NCI-H1048 (cell line): ENCODE measurements around the gene DENND5A.
"Not testable (repeated sequence)": the region's sequence is repeated elsewhere in the genome, so short reads cannot be mapped to it uniquely, and the experiment has no call there.

Source experiments
- DNase-seq: peaks from one replicate; lab custom pipeline; 2025; lab: John Stamatoyannopoulos, UW

Gene DENND5A

DNA sequence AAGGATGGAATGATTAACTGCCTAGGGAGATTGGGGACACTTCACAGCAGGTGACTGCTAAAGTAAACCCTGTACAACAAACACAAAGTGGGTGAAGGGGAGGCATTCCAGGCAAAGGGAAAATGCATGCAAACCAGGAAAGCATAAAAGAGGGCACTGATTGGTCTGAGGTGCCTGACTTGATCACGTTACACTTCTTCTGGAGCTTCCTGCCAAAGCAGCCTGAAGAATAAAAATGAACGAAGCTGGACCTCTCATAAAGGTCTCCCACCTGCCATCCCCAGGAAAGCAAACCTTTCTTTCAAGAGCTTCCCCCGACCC is 127.1 kb downstream of the DENND5A start:
- DNase-seq, result no peak

DNA sequence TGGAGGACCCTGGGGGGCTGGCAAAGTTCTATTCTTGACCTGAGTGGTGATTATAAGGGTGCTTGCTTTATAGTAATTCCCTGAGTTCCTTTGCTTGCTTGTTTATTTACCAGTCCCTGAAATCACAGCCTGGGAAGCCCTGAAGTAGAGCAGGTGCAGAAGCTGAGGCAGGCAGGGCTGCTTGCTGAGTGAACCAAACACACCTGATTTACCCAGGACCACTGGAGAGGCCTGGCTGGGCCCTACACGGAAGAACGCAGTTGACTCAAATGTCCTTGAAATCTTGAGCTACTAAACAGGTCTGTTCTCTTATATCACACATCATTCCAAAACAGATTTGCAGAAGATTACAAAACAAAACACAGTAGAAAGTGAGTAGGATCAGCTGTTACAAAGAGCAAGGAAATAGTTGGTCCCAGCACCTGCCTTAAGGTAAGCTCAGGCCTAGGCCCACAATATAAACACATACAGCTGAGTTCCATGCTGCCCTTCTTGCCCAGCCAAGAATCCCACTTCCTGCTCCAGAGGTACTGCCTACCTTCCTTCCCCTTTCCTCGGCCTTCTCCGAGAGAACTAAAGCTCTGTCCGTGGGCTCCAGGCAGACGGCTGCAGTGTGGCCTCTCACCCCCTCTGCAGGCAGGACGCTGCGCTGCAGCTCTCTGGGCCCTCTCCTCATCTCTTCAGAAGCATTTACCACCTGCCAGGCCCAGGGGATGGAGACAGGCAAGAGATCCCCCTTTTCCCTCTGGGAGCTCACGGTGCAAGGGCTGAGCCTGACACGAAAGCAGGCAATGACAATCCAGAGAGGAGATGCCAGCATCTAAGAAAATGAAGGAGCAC is 127.6 kb downstream of the DENND5A start:
- peak; percentile 34 for DNase-seq

DNA sequence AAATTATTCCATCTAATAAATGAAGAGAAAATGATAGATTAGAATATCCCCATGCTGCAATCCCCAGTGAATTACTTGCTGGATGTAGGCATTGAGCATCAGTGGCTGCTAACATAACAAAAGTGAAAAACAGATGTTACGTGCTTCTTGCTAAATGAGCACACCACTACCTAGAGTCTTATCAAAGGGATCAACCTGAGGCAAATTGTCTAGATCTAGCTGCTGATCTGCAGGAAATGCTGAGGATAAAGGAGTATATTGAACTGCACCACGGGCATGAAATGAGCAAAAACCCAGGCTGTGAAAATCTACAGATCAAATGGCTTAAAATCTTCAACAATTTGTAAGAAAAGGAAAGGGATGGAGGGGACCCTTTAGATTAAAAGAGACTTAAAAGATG is 128.4 kb downstream of the DENND5A start:
- DNase-seq, result no peak

DNA sequence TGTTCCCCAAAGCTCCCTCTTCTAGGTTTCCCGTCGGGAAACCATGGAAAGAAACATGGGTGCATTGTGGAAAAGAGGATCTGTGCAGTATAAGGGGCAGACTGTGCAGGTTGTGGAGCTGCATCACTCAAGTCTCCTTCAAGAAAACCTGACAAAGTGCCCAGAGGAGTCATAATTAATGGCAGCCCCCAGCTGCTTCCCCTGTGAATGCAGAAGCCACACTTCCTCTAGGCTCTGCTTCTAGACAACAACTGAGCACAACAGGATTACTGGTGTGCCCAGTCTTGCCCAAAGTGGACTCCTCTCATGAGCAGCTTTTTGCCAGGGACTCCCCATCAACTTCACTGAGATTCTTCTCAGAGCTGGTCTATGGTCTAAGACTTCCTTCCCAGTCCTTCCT is 131.2 kb downstream of the DENND5A start:
- DNase-seq, result no peak

DNA sequence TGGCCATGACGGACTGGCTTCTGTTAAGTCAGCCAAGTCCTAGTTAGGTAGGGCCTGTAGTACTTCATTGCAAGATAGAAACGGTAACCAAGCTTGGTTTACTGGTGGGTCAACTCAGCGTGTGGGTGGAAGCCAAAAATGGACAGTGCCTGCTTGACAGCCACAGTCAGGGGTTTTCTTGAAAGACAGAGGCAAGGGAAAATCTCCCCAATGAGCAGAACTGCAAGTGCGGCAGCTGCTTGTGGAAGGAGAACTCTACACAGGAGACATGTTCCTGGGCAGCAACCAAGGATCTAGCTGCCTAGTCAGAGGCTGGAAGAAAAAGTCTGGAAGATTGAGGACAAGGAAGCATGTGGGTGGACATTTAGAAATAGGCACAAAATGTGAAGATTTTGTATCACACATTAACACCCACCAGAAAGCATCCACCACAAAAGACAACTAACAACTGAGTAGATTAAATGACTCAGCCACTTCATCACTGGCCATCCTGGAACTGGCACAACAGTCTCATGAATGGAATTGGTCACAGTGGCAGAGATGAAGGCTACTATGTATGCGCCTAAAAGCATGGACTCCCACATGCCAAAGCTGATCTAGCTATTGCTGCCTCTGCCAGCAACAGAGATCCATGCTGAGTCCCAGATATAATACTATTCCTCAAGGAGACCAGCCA is 132.8 kb downstream of the DENND5A start:
- DNase-seq, result no peak

DNA sequence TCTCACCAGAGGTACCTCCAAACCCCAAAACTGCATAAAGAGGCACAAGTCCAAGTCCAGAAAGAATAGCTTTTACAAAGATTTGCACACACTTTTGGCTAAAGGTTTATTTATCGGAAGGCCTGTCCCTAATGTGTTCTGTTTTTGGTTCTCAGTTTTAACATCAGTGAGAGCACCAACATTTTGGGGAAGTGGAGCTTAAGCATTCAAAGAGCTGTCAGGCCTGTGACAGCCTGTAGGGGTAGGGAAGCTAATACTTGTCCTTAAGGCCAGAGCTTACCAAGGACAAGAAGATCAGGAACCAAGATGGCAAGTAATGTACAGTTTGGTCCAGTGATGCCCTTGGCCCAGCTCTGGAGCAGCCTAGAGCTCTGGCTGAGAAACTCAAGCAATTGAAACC is 134.9 kb downstream of the DENND5A start:
- no peak for DNase-seq

DNA sequence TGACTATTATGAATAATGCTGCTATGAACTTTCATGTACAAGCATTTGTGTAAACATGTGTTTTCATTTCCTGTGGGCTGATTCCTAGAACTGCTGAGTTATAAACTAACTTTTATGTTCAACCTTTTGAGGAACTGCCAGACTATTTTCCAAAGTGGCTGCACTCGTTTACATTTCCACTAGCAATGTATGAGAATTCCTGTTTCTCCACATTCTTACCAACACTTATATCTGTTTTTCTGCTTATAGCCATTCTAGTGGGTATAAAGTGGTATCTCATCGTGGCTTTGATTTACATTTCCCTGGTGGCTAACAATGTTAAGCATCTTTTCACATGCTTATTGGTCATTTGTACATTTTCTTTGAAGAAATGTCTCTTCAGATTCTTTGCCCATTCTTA is 138.5 kb downstream of the DENND5A start:
- DNase-seq, result no peak

DNA sequence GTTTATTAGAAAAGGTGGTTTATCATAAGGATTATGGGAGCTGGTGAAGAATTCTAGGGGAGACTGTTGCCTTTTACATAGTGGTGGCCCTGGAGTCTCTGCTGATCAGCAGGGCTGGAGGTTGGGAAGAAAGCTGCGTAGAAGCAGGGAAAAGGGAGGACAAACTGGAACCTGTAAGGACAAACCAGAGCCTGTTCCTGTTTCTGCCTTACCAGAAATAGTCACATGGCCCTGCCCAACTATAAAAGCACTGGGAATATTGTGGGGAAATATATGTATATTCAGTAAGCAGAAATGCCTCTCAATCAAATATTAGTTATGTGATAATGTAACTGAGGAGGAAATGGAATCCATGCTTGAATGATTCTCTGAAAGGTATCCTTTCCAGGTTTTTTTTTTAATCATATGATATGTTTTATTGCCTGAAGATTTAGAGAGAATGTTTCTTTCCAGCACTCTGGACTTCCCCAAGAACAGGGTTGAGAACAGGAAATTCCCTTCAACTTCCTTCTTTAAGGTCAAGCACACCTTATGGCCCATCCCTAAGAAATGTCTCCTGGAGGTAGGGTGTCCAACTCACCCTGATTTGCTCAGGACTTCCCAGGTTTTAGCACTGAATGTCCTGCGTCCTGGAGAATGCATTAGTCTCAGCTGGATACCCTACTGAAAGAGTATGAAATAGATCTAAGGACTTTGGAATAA is 139.8 kb downstream of the DENND5A start:
- no peak for DNase-seq

DNA sequence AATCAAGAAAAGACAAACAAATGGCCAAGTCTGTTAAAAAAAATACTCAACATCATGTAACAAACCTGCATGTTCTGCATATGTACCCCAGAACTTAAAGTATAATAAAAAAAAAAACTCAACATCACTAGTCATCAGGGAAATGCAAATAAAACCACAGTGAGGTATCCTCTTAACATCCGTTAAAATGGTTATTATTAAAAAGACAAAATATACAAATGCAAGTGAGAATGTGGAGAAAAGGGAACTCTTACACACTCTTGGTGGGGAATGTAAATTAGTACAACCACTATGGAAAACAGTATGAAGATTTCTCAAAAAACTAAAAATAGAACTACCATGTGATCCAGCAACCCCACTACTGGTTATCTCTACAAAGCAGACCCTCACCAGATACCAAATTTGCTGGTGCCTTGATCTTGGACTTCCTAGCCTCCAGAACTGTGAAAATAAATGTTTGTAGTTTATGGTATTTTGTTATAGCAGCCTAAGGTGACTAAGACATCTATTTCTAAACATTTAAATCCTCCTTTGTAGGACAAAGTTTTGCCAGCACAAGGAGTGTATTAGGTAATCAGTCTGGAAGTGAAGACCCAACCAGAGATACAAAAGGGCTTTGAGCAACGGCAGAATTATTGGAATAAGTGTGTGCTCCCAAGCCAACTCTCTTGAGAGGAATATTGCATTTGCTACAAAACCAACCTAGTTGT is 141.4 kb downstream of the DENND5A start:
- no peak for DNase-seq

DNA sequence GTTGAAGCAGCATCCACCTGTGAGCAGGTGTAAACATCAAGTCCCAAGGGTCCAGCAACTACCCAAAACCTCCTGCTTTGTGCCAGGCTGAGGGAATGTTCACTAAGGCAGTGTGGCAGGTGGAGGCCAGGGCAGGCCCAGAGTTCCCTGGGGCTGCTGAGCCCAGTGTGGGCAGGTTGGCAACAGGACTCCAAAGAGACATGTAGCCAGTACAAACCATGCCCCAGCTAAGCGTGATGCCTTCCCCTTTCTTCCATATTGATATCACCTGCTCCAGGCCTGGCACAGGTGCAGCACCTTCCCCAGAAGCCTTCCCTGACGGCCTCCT is 143.7 kb downstream of the DENND5A start:
- no peak for DNase-seq

DNA sequence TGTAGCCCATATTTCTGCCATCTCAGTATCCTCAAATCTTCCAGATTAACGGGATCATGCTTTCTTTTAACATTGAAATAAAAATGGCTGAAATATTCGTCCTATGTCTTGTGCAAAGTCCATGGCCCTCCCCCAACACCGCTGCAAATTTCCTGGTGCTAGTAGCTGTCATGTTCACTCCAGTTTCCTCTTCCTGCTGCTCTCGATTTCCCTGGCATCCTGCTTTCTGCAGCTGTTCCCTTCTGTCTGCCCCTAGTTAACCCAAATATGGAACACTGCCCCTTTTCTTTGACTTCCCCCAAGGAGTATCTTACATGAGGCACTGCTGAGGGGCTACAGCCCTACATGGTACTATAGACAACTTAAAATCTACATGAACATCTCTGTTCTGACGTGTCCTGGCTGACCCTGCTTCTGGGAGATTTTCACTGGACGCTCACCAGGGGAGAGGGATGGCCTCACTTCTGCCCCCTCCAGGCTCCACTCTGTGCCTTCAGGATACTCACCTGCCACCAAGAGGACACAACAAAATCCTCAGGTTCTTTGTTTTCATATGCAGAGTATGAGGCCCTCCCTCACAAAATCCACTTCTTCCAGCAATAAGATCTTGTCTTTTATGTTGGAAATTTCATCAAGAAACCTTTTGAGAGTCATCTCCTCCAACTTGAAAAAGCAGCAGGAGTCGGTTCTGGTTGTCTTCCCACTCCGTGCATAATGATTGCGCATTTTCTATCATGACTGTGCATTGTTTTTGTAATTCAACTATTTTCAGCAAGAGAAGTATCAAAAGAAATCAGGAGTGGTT is 144.3 kb downstream of the DENND5A start:
- DNase-seq, result no peak

DNA sequence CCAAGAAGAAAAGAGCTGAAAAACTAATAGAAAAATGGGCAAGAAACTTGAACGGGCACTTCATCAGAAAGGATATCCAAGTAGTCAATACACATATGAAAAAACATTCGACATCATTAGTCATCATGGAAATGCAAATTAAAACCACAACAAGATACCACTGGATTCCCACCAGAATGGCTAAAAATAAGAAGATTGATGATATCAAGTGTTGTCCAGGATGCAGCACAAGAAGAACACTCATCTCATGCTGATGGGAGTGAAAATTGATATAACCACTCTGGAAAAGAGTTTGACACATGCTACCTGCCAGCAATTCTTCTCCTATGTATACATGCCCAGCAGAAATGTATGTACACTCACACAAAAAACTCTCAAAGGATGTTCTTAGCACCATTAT is 146.9 kb downstream of the DENND5A start:
- no peak for DNase-seq

DNA sequence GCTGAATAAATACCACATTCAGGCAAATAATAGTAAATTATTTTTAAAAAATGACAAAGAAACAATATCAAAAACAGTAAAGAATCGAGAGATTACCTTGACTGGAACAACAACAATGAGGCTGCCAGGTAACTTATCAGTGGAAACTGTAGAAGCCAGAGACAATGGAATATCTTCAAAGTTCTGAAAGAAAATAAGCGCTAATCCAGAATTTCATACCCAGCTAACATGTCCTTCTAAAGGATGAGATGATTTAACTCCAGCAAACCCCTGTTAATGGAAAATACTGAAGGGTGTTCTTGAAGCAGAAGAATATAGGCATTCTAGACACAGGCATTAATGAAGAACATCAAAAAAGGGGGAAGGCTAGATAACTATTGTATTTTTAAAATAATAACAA is 153.1 kb downstream of the DENND5A start:
- DNase-seq, result no peak

DNA sequence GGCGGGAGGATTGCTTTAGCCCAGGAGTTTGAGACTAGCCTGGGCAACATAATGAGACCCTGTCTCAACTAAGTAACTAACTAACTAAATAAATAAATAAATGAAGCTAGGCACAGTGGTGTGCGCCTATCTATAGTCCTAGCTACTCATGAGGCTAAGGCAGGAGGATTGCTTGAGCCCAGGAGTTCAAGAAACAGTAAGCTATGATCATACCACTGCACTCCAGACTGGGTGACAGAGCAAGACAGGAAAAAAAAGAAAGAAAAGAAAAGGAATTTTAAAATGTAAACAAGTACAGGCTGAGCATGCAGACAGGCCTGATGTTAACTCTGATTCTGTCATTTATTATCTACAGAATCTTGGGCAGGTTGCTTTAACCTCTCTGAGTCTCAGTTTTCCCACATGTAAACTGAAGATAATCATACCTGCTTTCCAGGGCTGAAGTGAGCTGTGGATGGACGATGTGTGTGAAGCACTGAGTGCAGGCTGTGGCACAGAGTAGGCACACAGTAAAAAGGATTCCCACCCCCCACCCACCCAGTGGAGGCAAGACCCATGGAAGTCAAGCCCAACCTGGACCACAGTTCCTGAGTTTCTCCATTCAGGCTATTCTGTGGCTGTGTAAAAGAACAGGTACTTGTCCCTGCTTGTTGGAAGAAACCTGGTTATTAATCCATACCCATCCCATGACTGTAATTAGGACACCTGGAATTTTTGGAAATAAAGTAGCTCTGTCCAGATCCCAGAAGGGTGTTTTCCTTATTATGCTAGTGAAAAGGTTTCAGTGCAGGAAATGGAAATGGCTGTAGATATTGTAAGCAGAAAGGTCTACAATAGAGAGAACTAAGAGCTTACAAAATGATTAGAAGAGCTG is 155.1 kb downstream of the DENND5A start:
- DNase-seq, result no peak

DNA sequence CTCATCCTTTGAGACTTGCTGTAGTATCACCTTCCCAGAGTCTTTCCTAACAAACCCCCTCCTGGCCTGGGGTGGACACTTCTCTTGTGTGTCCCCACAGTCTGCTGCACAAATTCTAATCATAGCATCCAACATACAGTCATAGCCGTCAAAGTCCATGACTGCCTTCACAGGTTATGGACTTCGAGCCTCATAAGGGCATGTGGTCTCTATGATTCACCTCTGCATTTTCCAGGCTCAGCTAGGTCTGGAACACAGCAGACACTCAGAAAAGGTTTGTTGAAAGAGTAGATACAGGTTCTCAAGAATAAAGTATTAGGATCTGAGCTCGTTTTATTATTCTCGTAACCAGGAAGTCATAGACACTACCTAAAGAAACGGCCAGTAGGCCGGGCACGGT is 160.6 kb downstream of the DENND5A start:
- DNase-seq, result no peak

DNA sequence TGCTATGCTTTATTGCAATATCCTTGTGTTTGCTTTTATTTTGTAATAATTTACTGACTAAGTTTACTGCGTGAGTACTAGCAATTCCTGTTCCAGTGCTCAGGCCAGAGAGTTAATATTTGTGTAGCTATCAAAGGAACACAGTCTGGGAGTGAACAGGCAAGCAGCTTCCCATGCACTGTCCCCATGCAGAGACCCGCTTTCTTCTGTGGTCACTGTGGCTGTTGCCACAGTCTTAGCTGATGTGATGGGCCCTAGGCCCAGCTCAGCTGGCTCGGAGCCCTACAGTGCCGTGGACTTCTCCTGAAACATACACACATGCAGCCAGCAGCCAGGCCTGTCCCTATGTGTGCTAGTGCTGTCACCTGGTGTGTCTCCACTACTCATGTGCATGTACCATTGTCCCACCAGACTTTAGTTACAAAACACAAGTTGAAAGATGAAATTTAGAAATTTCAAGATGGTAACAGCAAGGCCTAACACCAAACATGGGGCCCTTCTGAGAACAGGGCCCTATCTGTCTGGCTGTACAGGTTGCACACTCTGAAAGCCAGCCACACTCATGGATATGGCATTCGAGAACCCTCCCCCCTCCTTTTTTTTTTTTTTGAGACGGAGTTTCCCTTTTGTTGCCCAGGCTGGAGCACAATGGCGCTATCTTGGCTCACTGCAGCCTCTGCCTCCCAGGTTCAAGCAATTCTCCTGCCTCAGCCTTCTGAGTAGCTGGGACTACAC is 161.4 kb downstream of the DENND5A start:
- no peak for DNase-seq

DNA sequence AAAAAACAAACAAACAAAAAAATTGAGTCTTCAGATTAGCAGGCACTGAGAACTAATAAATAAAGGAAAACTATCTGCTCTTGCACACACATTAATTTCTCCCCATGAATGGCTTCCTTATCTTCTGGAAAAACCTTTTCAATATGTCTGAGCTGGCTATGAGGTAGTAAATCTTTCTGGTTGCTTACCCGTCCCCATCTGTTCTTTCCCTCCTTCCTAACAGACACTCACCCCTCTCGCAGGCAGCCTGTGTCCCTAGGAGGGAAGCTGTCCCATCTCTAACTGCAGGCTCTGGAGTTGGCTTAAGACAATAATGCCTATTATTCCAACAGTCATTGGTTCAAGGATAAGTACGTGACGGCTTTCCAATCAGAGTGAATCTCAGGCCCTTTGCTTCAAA is 165.5 kb downstream of the DENND5A start:
- DNase-seq, result no peak

DNA sequence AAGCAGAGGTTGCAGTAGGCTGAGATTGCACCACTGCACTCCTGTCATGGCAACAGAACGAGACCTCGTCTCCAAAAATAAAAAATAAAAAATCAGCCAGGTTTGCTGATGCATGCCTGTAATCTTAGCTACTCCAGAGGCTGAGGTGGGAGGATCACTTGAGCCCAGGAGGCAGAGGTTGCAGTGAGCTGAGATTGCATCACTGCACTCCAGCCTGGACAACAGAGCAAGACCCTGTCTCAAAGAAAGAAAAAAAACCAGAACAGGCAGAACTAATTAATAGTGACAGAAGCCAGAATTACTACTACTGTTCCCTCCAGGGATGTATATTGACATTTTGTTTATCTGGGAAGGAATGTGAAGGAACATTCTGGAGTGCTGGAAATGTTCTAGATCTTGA is 166.7 kb downstream of the DENND5A start:
- DNase-seq, result not testable (repeated sequence)

DNA sequence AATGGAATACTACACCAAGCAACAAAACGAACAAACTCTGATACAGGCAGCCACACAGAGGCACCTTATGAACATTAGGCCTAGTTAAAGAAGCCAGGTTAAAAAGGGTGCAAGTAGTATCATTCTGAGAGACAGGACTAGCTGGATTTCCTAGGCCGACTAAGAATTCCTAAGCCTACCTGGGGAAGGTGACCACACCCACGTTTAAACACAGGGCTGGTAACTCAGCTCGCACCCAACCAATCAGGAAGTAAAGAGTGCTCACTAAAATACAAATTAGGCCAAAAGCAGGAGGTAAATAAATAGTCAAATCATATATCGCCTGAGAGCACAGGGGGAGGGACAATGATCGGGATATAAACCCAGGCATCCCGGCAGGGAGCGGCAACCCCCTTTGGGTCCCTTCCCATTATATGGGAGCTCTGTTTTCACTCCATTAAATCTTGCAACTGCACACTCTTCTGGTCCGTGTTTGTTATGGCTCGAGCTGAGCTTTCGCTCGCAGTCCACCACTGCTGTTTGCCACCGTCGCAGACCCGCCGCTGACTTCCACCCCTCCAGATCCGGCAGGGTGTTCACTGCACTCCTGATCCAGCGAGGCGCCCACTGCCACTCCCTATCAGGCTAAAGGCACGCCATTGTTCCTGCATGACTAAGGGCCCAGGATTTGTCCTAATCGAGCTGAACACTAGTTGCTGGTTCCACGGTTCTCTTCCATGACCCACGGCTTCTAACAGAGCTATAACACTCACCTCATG is 167.8 kb downstream of the DENND5A start:
- DNase-seq, result not testable (repeated sequence)
